ENCODE results near the gene ADM5.

GRCh38 chr19:49640113-49640898 is 49.1 kb upstream of the ADM5 start, which contains the start of gene RRAS:
- no peak; the same call in 1 of the 2 replicates for TF ChIP-seq NRF1 (IDR thresholded peaks at IDR 0.05; ENCODE audit: low read depth, low read length)
- TF ChIP-seq CTCF (IDR thresholded peaks at IDR 0.05): no peak
- peak in 1 of 2 experiments; percentile 71; a peak in 1 of 4 replicates for TF ChIP-seq EP300 (IDR thresholded peaks at IDR 0.05; ENCODE audit: borderline replicate concordance in 1 of 2, low read depth in 1 of 2, low read length in 1 of 2)
- TF ChIP-seq, protein P1, sequence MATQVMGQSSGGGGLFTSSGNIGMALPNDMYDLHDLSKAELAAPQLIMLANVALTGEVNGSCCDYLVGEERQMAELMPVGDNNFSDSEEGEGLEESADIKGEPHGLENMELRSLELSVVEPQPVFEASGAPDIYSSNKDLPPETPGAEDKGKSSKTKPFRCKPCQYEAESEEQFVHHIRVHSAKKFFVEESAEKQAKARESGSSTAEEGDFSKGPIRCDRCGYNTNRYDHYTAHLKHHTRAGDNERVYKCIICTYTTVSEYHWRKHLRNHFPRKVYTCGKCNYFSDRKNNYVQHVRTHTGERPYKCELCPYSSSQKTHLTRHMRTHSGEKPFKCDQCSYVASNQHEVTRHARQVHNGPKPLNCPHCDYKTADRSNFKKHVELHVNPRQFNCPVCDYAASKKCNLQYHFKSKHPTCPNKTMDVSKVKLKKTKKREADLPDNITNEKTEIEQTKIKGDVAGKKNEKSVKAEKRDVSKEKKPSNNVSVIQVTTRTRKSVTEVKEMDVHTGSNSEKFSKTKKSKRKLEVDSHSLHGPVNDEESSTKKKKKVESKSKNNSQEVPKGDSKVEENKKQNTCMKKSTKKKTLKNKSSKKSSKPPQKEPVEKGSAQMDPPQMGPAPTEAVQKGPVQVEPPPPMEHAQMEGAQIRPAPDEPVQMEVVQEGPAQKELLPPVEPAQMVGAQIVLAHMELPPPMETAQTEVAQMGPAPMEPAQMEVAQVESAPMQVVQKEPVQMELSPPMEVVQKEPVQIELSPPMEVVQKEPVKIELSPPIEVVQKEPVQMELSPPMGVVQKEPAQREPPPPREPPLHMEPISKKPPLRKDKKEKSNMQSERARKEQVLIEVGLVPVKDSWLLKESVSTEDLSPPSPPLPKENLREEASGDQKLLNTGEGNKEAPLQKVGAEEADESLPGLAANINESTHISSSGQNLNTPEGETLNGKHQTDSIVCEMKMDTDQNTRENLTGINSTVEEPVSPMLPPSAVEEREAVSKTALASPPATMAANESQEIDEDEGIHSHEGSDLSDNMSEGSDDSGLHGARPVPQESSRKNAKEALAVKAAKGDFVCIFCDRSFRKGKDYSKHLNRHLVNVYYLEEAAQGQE (IDR thresholded peaks at IDR 0.05; ENCODE audit: low read depth, low read length): peak; percentile 64; the same call in 1 of the 2 replicates
- TF ChIP-seq RXRA (IDR thresholded peaks at IDR 0.05; ENCODE audit: borderline replicate concordance, low read depth): peak; percentile 73; the same call in 1 of the 2 replicates
- TF ChIP-seq TAF1 (IDR thresholded peaks at IDR 0.05; ENCODE audit: borderline replicate concordance, low read depth, low read length): peak; percentile 73
- no peak for TF ChIP-seq EZH2phosphoT487 (IDR thresholded peaks at IDR 0.05; ENCODE audit: borderline replicate concordance, low read depth)
